ENCODE data around the gene CASR.
"Not testable (repeated sequence)": the region's sequence is repeated elsewhere in the genome, so short reads cannot be mapped to it uniquely, and the experiment has no call there.

The CASR gene

DNA sequence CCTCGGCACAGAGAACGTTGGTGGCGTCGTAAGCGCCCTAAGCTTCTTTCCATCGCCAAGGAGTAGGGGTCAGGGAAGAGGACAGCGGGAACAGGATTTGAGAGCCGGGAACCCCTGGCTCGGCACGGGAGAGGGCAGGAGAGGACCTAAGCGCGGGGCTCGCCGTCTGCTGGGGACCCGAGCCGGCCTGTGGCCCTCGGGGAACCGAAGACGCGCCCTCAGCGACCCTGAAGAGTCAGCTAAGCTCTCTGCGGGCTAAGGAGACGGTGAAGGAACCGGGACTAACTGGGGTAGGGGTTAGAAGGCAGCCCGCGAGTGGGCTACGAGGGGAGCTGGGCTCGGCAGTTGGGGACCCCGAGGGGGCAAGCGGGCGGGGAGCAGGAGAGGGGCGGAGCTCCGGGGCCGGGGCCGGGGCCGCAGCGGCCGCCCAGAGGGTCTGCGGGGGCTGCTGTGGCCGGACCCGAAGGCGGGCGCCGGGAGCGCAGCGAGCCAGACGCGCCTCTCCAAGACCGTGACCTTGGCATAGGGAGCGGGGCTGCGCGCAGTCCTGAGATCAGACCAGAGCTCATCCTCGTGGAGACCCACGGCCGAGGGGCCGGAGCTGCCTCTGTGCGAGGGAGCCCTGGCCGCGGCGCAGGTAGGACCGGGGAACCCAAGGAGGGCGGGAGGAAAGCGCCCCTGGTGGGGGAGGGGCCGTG, 574 bp downstream of the CASR start:
- H3K9me3 ChIP-seq (ENCODE audit: control insufficient read depth, low read length): no peaks in the 10 kb centered on the region
- H3K27me3 ChIP-seq (replicated peaks; ENCODE audit: control insufficient read depth, insufficient read depth, low read length, poor library complexity, severe bottlenecking): no peaks in the 10 kb centered on the region
- peak overlapping the region; percentile 30 for H3K4me3 ChIP-seq (ENCODE audit: insufficient read depth, low read depth, low read length, poor library complexity, severe bottlenecking)
- H3K36me3 ChIP-seq (ENCODE audit: control insufficient read depth, insufficient read depth, low read length): no peaks in the 10 kb centered on the region
- peaks cover 2% of the 10 kb centered on the region for H3K4me1 ChIP-seq (ENCODE audit: control insufficient read depth, insufficient read depth, low read length, poor library complexity, severe bottlenecking)
- no peak for DNase-seq
- H3K27ac ChIP-seq (ENCODE audit: insufficient read depth, low read length, poor library complexity, severe bottlenecking): no peak overlapping the region

DNA sequence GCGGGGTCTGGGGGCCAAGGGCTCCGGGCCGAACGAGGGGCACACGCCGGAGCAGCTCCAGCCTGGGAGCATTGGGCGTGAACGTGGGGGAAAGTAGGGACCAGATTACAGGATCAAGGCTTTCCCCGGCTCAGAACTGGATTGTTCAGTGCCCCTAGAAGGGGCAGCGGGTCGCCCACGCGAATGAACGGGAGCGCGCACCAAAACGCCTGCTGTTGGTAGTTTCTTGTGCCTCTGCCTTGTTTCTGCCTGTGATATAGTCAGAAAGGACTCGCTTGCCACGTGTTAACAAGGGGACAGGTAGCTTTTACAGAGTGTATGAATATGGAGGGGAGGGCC, 1.1 kb downstream of the CASR start:
- Histone ChIP-seq H3K4me1 (ENCODE audit: control insufficient read depth, insufficient read depth, low read length, poor library complexity, severe bottlenecking) (peaks cover 2% of the 10 kb centered on the region), H3K27me3 (replicated peaks; ENCODE audit: control insufficient read depth, insufficient read depth, low read length, poor library complexity, severe bottlenecking) (no peaks in the 10 kb centered on the region), H3K9me3 (ENCODE audit: control insufficient read depth, low read length) (no peaks in the 10 kb centered on the region), H3K36me3 (ENCODE audit: control insufficient read depth, insufficient read depth, low read length) (no peaks in the 10 kb centered on the region), H3K4me3 (ENCODE audit: insufficient read depth, low read depth, low read length, poor library complexity, severe bottlenecking) (peak overlapping the region; percentile 30), H3K27ac (ENCODE audit: insufficient read depth, low read length, poor library complexity, severe bottlenecking) (no peak overlapping the region)
- no peak for DNase-seq

GRCh38 chr3:122186372-122186771, 2.9 kb downstream of the CASR start:
- no peak for DNase-seq
- Histone ChIP-seq H3K4me3 (ENCODE audit: insufficient read depth, low read depth, low read length, poor library complexity, severe bottlenecking) (no peak overlapping the region), H3K27ac (ENCODE audit: insufficient read depth, low read length, poor library complexity, severe bottlenecking) (no peak overlapping the region), H3K27me3 (replicated peaks; ENCODE audit: control insufficient read depth, insufficient read depth, low read length, poor library complexity, severe bottlenecking) (no peaks in the 10 kb centered on the region), H3K9me3 (ENCODE audit: control insufficient read depth, low read length) (no peaks in the 10 kb centered on the region), H3K36me3 (ENCODE audit: control insufficient read depth, insufficient read depth, low read length) (no peaks in the 10 kb centered on the region), H3K4me1 (ENCODE audit: control insufficient read depth, insufficient read depth, low read length, poor library complexity, severe bottlenecking) (peaks cover 2% of the 10 kb centered on the region)

- H3K4me3 ChIP-seq (ENCODE audit: insufficient read depth, low read depth, low read length, poor library complexity, severe bottlenecking): no peak overlapping the region
- no peak for DNase-seq
- no peaks in the 10 kb centered on the region for H3K27me3 ChIP-seq (replicated peaks; ENCODE audit: control insufficient read depth, insufficient read depth, low read length, poor library complexity, severe bottlenecking)
- H3K9me3 ChIP-seq (ENCODE audit: control insufficient read depth, low read length): no peaks in the 10 kb centered on the region
- H3K4me1 ChIP-seq (ENCODE audit: control insufficient read depth, insufficient read depth, low read length, poor library complexity, severe bottlenecking): peaks cover 2% of the 10 kb centered on the region
- H3K27ac ChIP-seq (ENCODE audit: insufficient read depth, low read length, poor library complexity, severe bottlenecking): no peak overlapping the region
- no peaks in the 10 kb centered on the region for H3K36me3 ChIP-seq (ENCODE audit: control insufficient read depth, insufficient read depth, low read length)
These were observed 5.3 kb downstream of the CASR start for GRCh38 chr3:122188737-122189136.

DNA sequence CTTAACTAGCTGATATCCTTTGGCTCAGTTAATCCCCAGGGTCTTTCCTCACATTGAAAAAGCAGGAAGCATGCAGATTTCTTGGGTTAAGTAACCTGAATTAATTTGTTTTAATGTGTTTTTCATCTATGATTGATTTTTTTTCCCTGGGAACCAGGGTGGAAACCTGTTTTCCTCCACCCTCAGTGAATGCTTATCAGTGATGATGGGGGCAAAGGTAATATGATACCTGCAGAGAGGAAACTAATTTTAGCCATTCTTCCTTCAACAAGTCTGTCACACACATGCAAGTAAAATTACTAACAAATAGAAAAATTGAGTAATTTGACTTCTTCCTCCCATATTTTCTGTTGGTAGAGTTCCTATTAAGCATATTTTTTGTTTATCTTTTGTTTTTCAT, 5.9 kb downstream of the CASR start:
- Histone ChIP-seq H3K4me3 (ENCODE audit: insufficient read depth, low read depth, low read length, poor library complexity, severe bottlenecking) (no peak overlapping the region), H3K4me1 (ENCODE audit: control insufficient read depth, insufficient read depth, low read length, poor library complexity, severe bottlenecking) (no peaks in the 10 kb centered on the region), H3K36me3 (ENCODE audit: control insufficient read depth, insufficient read depth, low read length) (no peaks in the 10 kb centered on the region), H3K27me3 (replicated peaks; ENCODE audit: control insufficient read depth, insufficient read depth, low read length, poor library complexity, severe bottlenecking) (no peaks in the 10 kb centered on the region), H3K27ac (ENCODE audit: insufficient read depth, low read length, poor library complexity, severe bottlenecking) (no peak overlapping the region), H3K9me3 (ENCODE audit: control insufficient read depth, low read length) (no peaks in the 10 kb centered on the region)
- no peak for DNase-seq

GRCh38 chr3:122190525-122190924, 7.1 kb downstream of the CASR start:
- no peaks in the 10 kb centered on the region for H3K27me3 ChIP-seq (replicated peaks; ENCODE audit: control insufficient read depth, insufficient read depth, low read length, poor library complexity, severe bottlenecking)
- no peaks in the 10 kb centered on the region for H3K4me1 ChIP-seq (ENCODE audit: control insufficient read depth, insufficient read depth, low read length, poor library complexity, severe bottlenecking)
- H3K4me3 ChIP-seq (ENCODE audit: insufficient read depth, low read depth, low read length, poor library complexity, severe bottlenecking): no peak overlapping the region
- no peak for DNase-seq
- H3K9me3 ChIP-seq (ENCODE audit: control insufficient read depth, low read length): no peaks in the 10 kb centered on the region
- H3K36me3 ChIP-seq (ENCODE audit: control insufficient read depth, insufficient read depth, low read length): no peaks in the 10 kb centered on the region
- H3K27ac ChIP-seq (ENCODE audit: insufficient read depth, low read length, poor library complexity, severe bottlenecking): no peak overlapping the region

DNA sequence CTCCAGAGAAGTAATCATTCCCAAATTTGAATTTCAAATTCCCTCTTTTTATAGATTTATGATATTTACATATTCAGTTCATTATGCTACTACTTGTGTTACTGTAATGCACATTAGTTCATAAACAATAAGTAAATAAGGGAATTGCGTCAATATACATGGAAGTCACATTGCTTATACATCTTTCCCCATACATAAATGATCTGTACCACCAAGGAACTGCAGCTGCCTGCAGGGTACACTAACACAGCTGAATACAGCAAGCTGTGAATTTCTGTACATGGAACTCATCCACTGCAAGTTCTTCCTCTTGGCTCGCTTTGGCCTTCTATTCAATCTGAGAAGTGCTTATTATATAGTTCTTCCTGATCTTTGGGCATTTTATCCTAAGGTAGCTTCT, 15.5 kb downstream of the CASR start:
- Histone ChIP-seq H3K4me1 (ENCODE audit: control insufficient read depth, insufficient read depth, low read length, poor library complexity, severe bottlenecking) (no peaks in the 10 kb centered on the region), H3K36me3 (ENCODE audit: control insufficient read depth, insufficient read depth, low read length) (no peaks in the 10 kb centered on the region), H3K4me3 (ENCODE audit: insufficient read depth, low read depth, low read length, poor library complexity, severe bottlenecking) (no peak overlapping the region), H3K9me3 (ENCODE audit: control insufficient read depth, low read length) (no peaks in the 10 kb centered on the region), H3K27me3 (replicated peaks; ENCODE audit: control insufficient read depth, insufficient read depth, low read length, poor library complexity, severe bottlenecking) (no peaks in the 10 kb centered on the region), H3K27ac (ENCODE audit: insufficient read depth, low read length, poor library complexity, severe bottlenecking) (no peak overlapping the region)
- no peak for DNase-seq

GRCh38 chr3:122199552-122199951, 16.1 kb downstream of the CASR start:
- H3K9me3 ChIP-seq (ENCODE audit: control insufficient read depth, low read length): no peaks in the 10 kb centered on the region
- no peak overlapping the region for H3K4me3 ChIP-seq (ENCODE audit: insufficient read depth, low read depth, low read length, poor library complexity, severe bottlenecking)
- DNase-seq: no peak
- no peaks in the 10 kb centered on the region for H3K27me3 ChIP-seq (replicated peaks; ENCODE audit: control insufficient read depth, insufficient read depth, low read length, poor library complexity, severe bottlenecking)
- no peaks in the 10 kb centered on the region for H3K36me3 ChIP-seq (ENCODE audit: control insufficient read depth, insufficient read depth, low read length)
- no peaks in the 10 kb centered on the region for H3K4me1 ChIP-seq (ENCODE audit: control insufficient read depth, insufficient read depth, low read length, poor library complexity, severe bottlenecking)
- no peak overlapping the region for H3K27ac ChIP-seq (ENCODE audit: insufficient read depth, low read length, poor library complexity, severe bottlenecking)

- Histone ChIP-seq H3K4me3 (ENCODE audit: insufficient read depth, low read depth, low read length, poor library complexity, severe bottlenecking) (no peak overlapping the region), H3K4me1 (ENCODE audit: control insufficient read depth, insufficient read depth, low read length, poor library complexity, severe bottlenecking) (no peaks in the 10 kb centered on the region), H3K27me3 (replicated peaks; ENCODE audit: control insufficient read depth, insufficient read depth, low read length, poor library complexity, severe bottlenecking) (no peaks in the 10 kb centered on the region), H3K36me3 (ENCODE audit: control insufficient read depth, insufficient read depth, low read length) (no peaks in the 10 kb centered on the region), H3K9me3 (ENCODE audit: control insufficient read depth, low read length) (no peaks in the 10 kb centered on the region), H3K27ac (ENCODE audit: insufficient read depth, low read length, poor library complexity, severe bottlenecking) (no peak overlapping the region)
- no peak for DNase-seq
These were observed 17.2 kb downstream of the CASR start for GRCh38 chr3:122200661-122201060.

- DNase-seq; H3K4me1 ChIP-seq (ENCODE audit: control insufficient read depth, insufficient read depth, low read length, poor library complexity, severe bottlenecking); H3K9me3 ChIP-seq (ENCODE audit: control insufficient read depth, low read length): not testable (repeated sequence)
These were observed 18.0 kb downstream of the CASR start for GRCh38 chr3:122201476-122201875.

More at GRCh38 chr3:122201476-122201875, 18.0 kb downstream of the CASR start:
- H3K36me3 ChIP-seq (ENCODE audit: control insufficient read depth, insufficient read depth, low read length); H3K27me3 ChIP-seq (replicated peaks; ENCODE audit: control insufficient read depth, insufficient read depth, low read length, poor library complexity, severe bottlenecking); H3K4me3 ChIP-seq (ENCODE audit: insufficient read depth, low read depth, low read length, poor library complexity, severe bottlenecking); H3K27ac ChIP-seq (ENCODE audit: insufficient read depth, low read length, poor library complexity, severe bottlenecking): not testable (repeated sequence)
